HG02571 (cell line): ENCODE results near the gene HENMT1.

Experiments
- ATAC-seq: cut with Tn5 transposase; IDR thresholded peaks from one replicate; pipeline ENCODE4 v1.9.1; 2021; ENCODE audit warnings: mild to moderate bottlenecking, moderate library complexity; ENCODE audit not compliant: unreplicated experiment

The HENMT1 gene

DNA sequence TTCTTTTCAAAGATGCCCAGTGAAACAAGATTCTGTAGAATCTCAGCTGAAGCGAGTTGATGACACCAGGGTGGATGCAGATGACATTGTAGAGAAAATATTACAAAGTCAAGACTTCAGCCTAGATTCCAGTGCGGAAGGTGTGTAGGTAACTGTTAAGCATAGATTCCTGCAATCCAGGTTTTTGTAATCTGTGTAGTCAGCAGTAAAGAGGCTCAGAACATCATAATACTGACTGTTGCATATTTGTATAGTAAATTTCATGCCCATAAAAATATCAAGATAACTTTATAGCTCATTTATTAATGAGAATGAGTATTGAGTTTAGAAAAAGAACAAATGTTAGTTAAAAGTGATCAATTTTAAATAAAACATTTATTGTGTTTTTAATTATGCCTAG is 32.2 kb downstream of the HENMT1 start:
- ATAC-seq: no peak

DNA sequence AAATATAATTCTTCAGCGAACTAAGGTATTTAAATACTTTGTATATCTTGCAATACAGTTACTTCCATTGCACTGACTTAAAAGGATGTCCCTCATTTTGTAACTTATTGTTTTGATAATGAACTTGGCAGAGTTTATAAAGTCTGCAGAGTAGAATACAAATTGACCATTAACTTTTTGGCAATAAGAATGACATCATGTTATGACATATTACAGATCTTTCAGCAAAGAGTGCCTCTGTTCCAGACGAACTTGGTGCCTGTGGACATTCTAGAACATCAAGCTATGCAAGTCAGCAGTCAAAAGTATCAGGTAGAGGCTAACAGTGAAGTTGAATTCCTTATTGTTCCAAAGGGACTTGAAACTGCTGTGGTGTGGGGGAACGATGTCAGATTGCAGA is 32.9 kb downstream of the HENMT1 start:
- ATAC-seq: no peak

DNA sequence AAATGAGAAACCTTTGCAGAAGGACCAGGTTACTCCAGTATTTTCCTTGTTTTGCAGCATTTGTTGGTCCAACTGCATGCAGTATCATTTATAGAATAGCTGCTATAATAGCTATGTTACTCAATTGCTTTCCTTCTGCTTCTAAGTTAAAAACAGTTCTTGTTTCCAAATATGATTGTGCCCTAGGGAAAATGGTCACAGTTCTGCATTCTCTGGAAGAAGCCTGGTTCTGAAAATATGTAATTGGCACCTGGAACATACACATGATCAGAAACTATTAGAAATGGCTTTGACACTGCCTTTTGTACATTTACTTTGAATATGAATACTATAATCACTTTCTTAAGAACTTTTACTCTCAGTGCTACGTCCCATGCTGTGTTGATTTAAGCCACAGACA is 33.6 kb downstream of the HENMT1 start:
- no peak for ATAC-seq

DNA sequence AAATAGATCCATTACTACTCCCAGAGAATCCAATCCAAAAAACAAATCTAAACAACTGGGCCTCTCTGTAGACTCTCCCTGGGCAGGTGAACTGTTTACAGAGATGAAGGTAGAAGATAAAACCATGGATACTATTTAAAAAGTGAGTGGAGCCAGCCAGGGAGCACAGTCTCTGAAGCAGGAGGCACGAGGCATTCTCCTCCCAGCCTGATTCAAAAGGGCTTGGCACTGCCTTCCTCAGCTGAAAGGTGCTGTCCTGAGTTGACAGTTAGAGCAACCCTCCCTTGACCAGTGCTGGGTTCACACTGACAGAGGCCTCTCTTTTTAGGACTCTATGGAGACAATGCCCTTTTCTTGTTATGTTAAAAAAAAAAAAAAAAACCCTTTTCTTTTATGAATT is 36.8 kb downstream of the HENMT1 start:
- no peak for ATAC-seq

DNA sequence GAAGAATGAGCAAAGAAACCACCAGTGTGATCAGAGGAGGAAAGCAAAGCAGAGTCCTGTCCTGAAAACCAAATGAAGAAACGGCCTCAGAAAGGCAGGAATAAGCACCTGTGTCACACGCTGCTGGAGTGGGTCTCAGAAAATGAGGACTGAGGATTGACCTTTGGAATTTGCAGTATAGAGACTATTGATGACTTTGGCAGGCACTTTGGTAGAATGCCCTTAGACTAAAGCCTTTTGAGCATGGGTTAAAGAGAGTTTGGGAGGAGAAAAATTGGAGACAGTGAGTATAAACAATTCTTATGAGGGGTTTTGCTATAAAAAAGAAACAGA is 43.2 kb downstream of the HENMT1 start:
- ATAC-seq: no peak

DNA sequence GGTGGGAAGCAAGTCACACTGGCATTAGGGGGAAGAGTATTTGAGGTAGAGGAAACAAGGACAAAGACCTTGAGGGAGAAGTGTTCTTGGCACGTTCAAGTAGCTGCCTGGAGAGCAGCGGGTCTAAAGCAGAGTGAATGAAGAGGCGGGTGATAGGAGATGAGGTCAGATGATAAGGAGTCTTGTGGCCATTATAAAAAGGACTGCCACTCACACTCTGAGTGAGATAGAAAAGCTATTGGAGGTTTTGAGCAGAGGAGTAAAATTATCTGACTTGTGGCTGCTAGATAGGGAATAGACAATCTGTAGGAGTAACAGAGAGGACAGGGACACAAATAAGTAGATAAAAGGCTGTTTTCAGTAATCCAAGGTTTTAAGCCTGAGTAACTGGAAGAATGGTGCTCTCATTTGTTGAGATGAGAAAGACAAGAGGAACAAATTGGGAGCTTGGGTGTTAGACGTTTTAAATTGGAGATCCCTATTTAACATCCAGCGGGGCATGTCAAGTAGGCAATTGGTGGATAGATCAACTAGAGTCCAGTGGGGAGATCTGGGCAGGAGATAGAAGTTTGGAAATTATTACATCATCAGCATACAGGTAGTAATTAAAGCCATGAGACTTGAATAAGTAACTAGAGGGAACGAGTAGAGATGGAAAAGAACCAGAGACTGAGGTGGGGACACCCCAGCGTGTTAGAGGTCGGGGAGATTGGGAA is 43.7 kb downstream of the HENMT1 start:
- no peak for ATAC-seq

DNA sequence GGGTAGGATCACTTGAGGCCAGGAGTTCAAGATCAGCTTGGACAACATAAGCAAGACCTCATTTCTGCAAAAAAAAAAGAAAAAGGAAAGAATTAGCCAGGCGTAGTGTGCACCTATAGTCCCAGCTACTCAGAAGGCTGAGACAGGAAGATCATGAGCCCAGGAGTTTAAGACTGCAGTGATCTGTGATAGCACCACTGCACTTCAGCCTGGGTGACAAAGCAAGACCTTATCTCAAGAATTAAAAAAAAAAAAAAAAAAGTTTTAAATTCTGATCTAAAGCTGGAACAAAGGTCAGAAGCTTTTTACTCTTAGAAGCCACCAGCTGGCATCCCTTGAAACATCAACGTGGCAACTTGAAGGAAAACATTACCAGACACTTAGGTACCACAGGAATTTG is 45.3 kb downstream of the HENMT1 start:
- ATAC-seq: no peak

DNA sequence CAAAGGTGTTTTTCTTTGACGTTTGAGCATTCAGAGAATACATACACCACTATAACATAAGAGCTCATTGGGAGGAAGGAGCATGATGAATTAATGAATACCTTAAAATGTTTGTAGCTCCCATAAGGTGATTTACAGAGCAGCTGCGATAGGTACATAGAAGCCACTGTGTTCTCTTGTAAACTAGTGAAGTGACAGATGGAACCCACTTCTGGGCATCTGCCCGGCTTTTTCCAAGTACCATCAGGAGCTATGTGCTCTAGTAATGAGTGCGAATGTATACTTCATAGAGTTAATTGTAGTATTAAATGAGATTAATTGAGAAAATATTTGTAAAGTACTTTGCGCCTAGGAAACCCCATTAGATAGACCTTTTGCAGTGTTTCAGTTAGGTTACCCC is 48.4 kb downstream of the HENMT1 start:
- no peak for ATAC-seq

DNA sequence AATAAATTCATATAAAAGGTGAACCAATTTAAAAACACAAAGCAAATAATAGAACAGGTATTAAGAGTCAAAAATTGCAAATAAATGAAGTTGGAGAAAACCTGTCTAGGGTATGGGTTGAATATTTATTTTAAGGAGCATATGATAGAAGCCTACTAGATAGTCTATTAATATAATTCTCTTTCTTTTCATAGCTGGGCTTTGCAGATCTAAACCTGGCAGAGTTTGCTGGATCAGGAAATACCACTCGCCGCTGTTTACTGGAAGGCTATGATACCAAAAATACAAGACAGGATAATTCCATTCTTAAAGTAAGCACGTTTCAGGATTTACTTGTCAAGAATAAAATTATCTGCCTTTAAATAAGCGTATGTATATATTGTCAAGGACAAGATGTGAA is 48.9 kb downstream of the HENMT1 start:
- no peak for ATAC-seq

DNA sequence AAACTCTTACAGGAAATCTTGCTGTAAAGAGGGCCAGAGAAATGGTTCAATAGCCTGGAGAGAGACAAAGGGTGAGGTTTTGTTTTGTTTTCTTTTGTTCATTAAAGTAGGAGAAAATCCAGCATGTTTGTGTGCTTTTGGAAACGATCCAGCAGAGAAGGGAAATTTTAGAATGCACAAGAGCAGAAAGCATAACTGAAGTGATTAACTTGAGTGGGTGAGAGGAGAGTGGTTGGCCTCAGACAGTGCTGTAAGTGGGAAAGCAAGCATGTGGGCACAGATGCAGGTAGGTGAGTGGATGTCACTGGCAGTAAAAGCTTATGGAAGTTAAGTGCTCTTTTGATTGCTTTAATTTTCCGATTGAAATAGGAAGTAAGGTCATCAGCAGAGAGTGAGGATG is 50.8 kb downstream of the HENMT1 start:
- no peak for ATAC-seq

DNA sequence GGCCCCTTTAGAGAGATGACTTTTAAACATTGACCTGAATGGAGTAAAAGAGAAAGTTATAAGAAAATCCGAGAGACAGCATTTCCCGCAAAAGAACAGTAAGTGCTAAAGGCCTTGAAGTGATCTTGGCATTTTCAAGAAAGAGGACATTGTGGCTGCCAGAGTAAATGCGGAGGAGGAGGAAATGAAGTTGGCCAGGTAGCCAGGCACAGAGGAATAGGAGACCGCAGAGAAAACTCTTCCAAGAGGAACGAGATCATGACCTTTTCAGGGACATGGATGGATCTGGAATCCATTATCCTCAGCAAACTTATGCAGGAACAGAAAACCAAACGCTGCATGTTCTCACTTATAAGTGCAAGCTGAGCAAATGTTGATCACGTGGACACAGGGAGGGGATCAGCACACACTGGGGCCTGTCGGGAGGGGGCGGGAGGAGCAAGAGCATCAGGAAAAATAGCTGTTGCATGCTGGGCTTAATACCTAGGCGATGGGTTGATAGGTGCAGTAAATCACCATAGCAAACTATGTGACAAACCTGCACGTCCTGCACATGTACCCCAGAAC is 51.3 kb downstream of the HENMT1 start:
- ATAC-seq: no peak

DNA sequence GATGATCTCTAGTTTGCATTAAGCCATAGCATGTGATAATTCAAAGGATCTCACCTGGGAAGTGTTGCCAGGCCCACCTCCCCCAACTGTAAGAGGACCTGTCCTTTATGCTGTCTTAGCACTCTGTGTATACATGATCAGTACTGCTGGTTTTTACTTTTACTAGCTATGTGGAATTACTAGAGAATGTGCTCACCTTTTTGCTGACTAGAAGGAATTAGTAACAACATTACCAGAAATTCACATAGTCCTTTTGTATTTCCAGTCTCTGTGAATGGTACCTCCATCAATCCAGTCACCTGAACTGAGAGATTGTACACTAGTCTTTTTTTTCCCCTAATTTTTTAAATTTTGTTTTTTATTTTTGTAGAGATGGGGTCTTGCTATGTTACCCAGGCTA is 54.4 kb downstream of the HENMT1 start:
- ATAC-seq: no peak

DNA sequence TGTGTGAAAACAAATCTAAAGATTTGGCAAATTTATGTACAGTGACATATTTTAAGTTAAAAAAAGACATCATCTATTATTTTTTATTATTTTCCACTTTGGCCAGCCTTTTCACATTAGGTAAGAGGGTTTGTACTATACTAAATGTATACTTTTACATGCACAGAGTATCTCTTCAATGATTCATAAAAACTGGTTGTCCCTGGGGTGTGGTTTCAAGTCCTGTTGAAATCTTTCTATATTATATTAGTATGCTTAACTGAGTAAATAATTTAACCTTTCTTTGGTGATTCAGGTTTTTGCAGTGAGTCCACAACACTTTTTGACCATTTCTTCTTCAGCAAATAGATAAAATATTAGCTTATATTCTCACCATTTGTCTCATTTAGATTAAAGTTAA is 55.3 kb downstream of the HENMT1 start:
- ATAC-seq: no peak

DNA sequence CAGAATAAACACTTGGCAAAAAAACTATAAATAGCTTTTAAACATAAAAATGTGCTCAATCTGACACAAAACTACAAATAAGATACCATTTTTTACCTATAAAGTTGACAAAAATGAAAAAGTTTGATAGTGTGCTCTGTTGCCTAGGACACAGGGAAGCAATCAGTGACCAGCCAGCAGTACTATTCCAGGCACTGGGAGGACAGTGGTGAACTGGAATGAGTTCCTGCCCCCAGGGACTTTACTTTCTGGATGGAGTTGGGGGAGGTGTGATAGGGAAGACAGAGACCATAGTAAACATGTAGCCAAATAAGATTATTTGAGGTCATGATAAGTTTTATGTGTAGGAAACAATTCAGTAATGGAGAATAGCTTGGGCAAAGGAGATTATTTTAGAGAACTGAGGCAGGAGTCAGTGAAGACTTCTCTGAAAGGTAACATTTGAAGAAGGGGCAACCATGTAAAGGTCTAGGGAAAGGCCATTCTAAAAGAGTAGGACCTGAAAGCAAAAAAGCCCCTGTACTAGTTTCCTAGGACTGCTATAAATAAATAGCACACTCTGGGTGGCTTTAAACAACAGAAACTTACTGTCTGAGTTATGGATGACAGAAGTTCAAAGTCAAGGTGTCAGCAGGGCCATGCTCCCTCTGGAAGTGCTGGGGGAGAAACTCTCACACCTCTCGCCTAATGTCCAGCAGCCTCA is 59.0 kb downstream of the HENMT1 start:
- ATAC-seq: no peak

DNA sequence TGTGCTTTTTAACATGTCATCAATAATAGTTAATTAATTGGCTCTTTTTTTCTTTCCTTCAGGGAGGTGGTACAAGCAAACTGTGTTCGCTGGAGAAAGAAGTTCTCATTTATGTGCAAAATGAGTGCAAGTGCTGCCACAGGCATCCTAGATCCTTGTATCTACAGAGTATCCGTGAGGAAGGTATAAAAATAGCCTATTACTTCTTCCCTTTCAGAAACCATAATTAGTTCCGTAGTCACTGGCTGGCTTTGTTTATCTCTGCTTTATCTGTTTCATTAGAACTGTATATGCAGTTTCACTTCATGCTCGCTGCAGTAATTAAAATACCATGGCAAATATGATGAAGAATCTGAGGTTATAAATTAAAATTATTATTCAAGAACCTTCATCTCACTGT is 60.4 kb downstream of the HENMT1 start:
- no peak for ATAC-seq

DNA sequence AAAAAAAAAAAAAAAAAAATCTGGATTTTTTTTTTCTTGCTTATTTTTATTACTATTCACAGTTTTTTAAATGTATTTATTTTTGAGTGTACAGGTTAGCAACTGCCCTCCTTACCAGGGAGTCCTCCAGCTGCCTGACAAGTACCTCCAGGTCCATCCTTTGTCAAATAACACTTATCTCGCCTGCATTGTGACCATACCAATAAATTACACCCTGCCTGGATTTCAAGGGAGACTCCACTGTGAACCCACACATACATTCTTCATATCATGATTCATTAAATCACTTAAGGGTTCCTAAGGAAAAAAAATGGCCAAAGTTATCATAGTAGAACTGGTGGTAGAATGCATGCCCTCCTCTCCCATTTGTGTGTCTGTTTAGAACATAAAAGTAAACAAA is 62.6 kb downstream of the HENMT1 start:
- no peak for ATAC-seq
